CD4-positive, alpha-beta T cell treated with Interleukin-4 for 1 hour (primary cell): ENCODE results near the gene DDX39B.
"Not testable (repeated sequence)": the region's sequence is repeated elsewhere in the genome, so short reads cannot be mapped to it uniquely, and the experiment has no call there.

Experiments used
- DNase-seq, 2 donors: peaks; one replicate each; pipeline ENCODE4 v3.0.0-alpha.2; 2020 to 2022

Gene DDX39B

GRCh38 chr6:31525932-31526591 lies 15.7 kb downstream of the DDX39B start:
- DNase-seq = no peak

GRCh38 chr6:31525553-31525931 lies 16.3 kb downstream of the DDX39B start:
- no peak for DNase-seq

- DNase-seq = no peak
These were observed 20.0 kb downstream of the DDX39B start for GRCh38 chr6:31521835-31522234.

- no peak for DNase-seq
These were observed 28.2 kb downstream of the DDX39B start for GRCh38 chr6:31513456-31514165.

- no peak for DNase-seq
These were observed 31.8 kb downstream of the DDX39B start for GRCh38 chr6:31510007-31510406.

- not testable (repeated sequence) for DNase-seq
These were observed 32.8 kb downstream of the DDX39B start for GRCh38 chr6:31509036-31509435.

- no peak for DNase-seq
These were observed 39.2 kb downstream of the DDX39B start for GRCh38 chr6:31502586-31502985.

GRCh38 chr6:31499648-31500047 lies 42.2 kb downstream of the DDX39B start:
- not testable (repeated sequence) for DNase-seq

- no peak for DNase-seq
These were observed 43.1 kb downstream of the DDX39B start for GRCh38 chr6:31498748-31499147.

- DNase-seq = peak; percentile 84 to 88
These were observed 44.0 kb downstream of the DDX39B start, which contains the start of gene MICB for GRCh38 chr6:31497531-31498476. Gene MICB (plus strand): TSS chr6:31498145. CDS start chr6:31498194, 49 bp downstream.

- not testable (repeated sequence) for DNase-seq
These were observed 45.0 kb downstream of the DDX39B start for GRCh38 chr6:31496826-31497225.

GRCh38 chr6:31495580-31495979 lies 46.2 kb downstream of the DDX39B start:
- no peak for DNase-seq

GRCh38 chr6:31493875-31494694 lies 47.7 kb downstream of the DDX39B start:
- peak; percentile 69 to 77 for DNase-seq

- DNase-seq = not testable (repeated sequence)
These were observed 48.3 kb downstream of the DDX39B start for GRCh38 chr6:31493550-31493874.

GRCh38 chr6:31490115-31490873 lies 51.5 kb downstream of the DDX39B start:
- DNase-seq = no peak

GRCh38 chr6:31489086-31489485 lies 52.7 kb downstream of the DDX39B start:
- DNase-seq = no peak

GRCh38 chr6:31487674-31488073 lies 54.1 kb downstream of the DDX39B start:
- DNase-seq = not testable (repeated sequence)

- DNase-seq = not testable (repeated sequence)
These were observed 55.6 kb downstream of the DDX39B start for GRCh38 chr6:31486065-31486837.

- DNase-seq = no peak
These were observed 56.7 kb downstream of the DDX39B start for GRCh38 chr6:31485055-31485454.

- DNase-seq = no peak
These were observed 58.4 kb downstream of the DDX39B start for GRCh38 chr6:31483392-31483791.

GRCh38 chr6:31480574-31480973 lies 61.2 kb downstream of the DDX39B start:
- DNase-seq = no peak
